Upper lobe of left lung (tissue), 6 donors: ENCODE measurements around the gene SLC1A7. TPM values are rescaled to one million over a fixed set of nuclear protein-coding genes. Genes with fewer than 3 reads are reported as not detected.

Source experiments
- ATAC-seq, 2 donors: fragments of 200-7000 bp; cut with Tn5 transposase; one replicate each; pipeline ENCODE4 v1.9.1; 2022; ENCODE audit warnings: mild to moderate bottlenecking in 2 of 2, moderate library complexity in 2 of 2; ENCODE audit not compliant: low FRiP score in 2 of 2
- DNase-seq, 2 donors: peaks; one replicate each; pipeline ENCODE4 v3.0.0-alpha.2; 2019 to 2020
- H3K27ac ChIP-seq, 4 donors: fragments of 200-600 bp; sonication (generic); one replicate each; pipeline ENCODE4 v1.5.1; 2016 to 2019
- H3K27me3 ChIP-seq, 4 donors: fragments of 200-600 bp; sonication (generic); one replicate each; pipeline ENCODE4 v1.5.1; 2017 to 2019
- H3K36me3 ChIP-seq, 4 donors: fragments of 200-600 bp; sonication (generic); one replicate each; pipeline ENCODE4 v1.5.1; 2016 to 2019
- H3K4me1 ChIP-seq, 4 donors: fragments of 200-600 bp; sonication (generic); one replicate each; pipeline ENCODE4 v1.5.1; 2018 to 2019
- H3K4me3 ChIP-seq, 4 donors: fragments of 200-600 bp; sonication (generic); one replicate each; pipeline ENCODE4 v1.5.1; 2017 to 2019; ENCODE audit warnings: mild to moderate bottlenecking in 2 of 4, moderate library complexity in 1 of 4
- H3K9me3 ChIP-seq, 4 donors: fragments of 200-600 bp; sonication (generic); one replicate each; pipeline ENCODE4 v1.5.1; 2018 to 2019
- EP300 ChIP-seq, 4 donors: sonication (generic); formaldehyde crosslinking; IDR thresholded peaks; one replicate each; pipeline ENCODE4 v1.5.1; 2017; ENCODE audit warnings: antibody characterized with exemption in 4 of 4, control low read depth in 2 of 4
- POLR2A ChIP-seq, 4 donors: fragments of 450-650 bp; IDR thresholded peaks; one replicate each; pipeline ENCODE4 v1.5.1; 2016 to 2017; ENCODE audit warnings: antibody characterized with exemption in 4 of 4, mild to moderate bottlenecking in 2 of 4
- POLR2AphosphoS5 ChIP-seq, 2 donors: sonication (generic); formaldehyde crosslinking; IDR thresholded peaks; one replicate each; pipeline ENCODE4 v1.5.1; 2017; ENCODE audit warnings: antibody characterized with exemption in 2 of 2
- WGBS, 2 donors: methylation state at CpG; one replicate each; pipeline ENCODE4 v1.1.5; 2017 to 2018; 5-methylcytosine and 5-hydroxymethylcytosine counted together
- total RNA-seq, 6 donors: library from RNA; depleted of rRNA in 4 of 6; stranded (reverse); fragments of >200 nt in 4 of 6; gene quantifications; one replicate each; pipeline versions ENCODE4 v1.1.0 to v1.2.1, GENCODE V29; 2016 to 2021
- TF ChIP-seq, protein P1 (sequence below), 6 experiments: fragments of 450-650 bp in 4 of 6; fragments of 200-600 bp in 2 of 6; sonication (generic) in 2 of 6; IDR thresholded peaks; one replicate each; pipeline ENCODE4 v1.5.1; 2016 to 2019; ENCODE audit warnings: antibody characterized with exemption in 6 of 6
- donor health status: DM: no; HTN: no; CAD: no; lungs with moderate emphysema.
- donor health status: DM: no; HTN: yes; CAD: no; lungs with severe emphysema.

Gene SLC1A7
- total RNA-seq, 6 donors from 2014 or later, result 0.37 to 1.3 (median 0.77) TPM; not detected in 2

DNA sequence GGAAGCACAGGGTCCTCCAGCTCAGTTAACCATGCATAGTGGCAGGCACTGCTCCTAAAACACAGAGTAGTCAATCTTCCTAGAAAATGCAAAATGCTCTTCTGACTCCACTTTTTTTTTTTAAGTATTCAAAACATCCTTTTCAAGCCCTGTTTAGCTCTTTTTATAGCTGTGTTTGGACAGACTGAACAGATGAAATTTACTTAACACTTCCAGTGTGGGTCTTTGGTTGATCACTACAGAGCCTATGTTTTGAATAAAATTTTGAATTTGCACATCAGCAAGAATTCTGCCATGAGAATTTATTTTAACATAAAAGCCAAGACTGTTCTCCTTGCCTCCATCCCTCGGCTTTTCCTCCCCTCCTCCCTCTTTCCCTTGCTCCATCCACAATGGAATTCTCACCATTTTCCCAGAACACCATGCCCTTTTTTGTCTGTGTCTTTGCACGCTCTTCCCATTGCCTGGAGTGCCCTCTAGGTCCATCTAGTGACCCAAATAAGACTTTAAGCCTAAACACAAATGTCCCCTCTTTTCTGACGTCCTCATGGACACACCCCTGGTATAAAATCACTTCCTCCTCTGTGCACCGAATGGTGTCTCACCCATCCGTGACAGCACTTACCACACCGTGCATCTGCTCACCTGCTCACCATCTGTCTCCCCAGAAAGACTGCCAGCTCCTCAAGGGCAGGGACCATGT, 30.1 kb upstream of the SLC1A7 start:
- H3K4me1 ChIP-seq, result peaks cover 7 to 30% (median 13%) of the 10 kb centered on the region in 4 donors
- 36 to 38% methylated on average over 6 of the region's 6 CpGs for WGBS, 2 donors
- H3K27me3 ChIP-seq, result no peaks in the 10 kb centered on the region
- no peak overlapping the region for H3K4me3 ChIP-seq
- DNase-seq (no peak), ATAC-seq (peak in 1 of 2 donors; percentile 41)
- H3K9me3 ChIP-seq, result no peaks in the 10 kb centered on the region
- H3K27ac ChIP-seq, result no peak overlapping the region
- no peaks in the 10 kb centered on the region for H3K36me3 ChIP-seq
- TF ChIP-seq POLR2AphosphoS5 (IDR thresholded peaks at IDR 0.05), result no peak
- TF ChIP-seq, protein P1, sequence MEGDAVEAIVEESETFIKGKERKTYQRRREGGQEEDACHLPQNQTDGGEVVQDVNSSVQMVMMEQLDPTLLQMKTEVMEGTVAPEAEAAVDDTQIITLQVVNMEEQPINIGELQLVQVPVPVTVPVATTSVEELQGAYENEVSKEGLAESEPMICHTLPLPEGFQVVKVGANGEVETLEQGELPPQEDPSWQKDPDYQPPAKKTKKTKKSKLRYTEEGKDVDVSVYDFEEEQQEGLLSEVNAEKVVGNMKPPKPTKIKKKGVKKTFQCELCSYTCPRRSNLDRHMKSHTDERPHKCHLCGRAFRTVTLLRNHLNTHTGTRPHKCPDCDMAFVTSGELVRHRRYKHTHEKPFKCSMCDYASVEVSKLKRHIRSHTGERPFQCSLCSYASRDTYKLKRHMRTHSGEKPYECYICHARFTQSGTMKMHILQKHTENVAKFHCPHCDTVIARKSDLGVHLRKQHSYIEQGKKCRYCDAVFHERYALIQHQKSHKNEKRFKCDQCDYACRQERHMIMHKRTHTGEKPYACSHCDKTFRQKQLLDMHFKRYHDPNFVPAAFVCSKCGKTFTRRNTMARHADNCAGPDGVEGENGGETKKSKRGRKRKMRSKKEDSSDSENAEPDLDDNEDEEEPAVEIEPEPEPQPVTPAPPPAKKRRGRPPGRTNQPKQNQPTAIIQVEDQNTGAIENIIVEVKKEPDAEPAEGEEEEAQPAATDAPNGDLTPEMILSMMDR (IDR thresholded peaks at IDR 0.05), result peak in 1 of 6 experiments; percentile 9

DNA sequence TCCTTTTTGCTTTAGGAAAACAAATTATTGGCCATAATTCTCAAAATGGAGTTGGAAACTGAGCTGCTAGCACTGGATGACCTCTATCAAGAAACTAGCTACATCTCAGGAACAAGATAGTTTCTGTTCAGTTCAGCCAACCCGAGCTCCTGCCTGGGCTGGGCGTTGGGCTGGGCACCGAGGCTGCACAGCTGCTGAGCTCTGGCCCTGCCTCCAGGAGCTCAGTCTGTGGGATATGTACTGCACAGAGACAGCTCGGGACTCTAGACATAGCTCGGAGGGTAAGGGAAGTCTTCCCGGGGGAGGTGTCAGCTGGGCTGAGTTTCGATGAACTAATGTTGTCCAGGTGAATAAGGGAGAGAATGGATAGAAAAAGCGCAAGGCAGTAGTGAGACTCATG, 24.5 kb upstream of the SLC1A7 start:
- H3K4me3 ChIP-seq, result no peak overlapping the region
- H3K36me3 ChIP-seq, result no peaks in the 10 kb centered on the region
- WGBS, 2 donors, result 87 to 88% methylated on average over 5 to 8 of the region's 8 CpGs
- peak in 1 of 2 donors; percentile 28 for ATAC-seq
- no peaks in the 10 kb centered on the region for H3K9me3 ChIP-seq
- TF ChIP-seq POLR2AphosphoS5 (IDR thresholded peaks at IDR 0.05) (no peak), POLR2A (IDR thresholded peaks at IDR 0.05) (no peak), EP300 (IDR thresholded peaks at IDR 0.05) (no peak)
- TF ChIP-seq, protein P1 (IDR thresholded peaks at IDR 0.05), result no peak
- no peak overlapping the region for H3K27ac ChIP-seq
- no peaks in the 10 kb centered on the region for H3K27me3 ChIP-seq
- no peaks in the 10 kb centered on the region for H3K4me1 ChIP-seq
- peak in 1 of 2 donors; percentile 55 for DNase-seq

DNA sequence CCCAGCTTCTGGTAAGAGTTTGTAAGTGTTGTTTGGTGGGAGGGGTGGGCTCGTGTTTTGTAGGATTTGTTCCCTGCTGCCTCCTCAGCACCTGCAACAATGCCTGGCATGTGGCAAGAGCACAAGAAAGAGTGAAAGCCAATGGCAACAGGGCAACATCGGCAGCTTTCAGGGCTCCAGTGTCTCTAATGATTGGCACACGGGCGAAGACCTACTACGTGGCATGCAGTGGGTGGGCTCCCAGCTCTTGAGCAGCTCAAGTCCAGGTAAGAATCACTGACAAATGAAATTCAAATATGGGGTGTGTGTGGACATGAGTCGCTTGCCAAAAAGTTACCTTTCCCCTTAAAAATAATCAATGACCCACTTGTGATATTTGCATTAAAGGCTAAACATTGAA, 23.9 kb upstream of the SLC1A7 start:
- Histone ChIP-seq H3K27ac (no peak overlapping the region), H3K4me1 (no peaks in the 10 kb centered on the region), H3K36me3 (no peaks in the 10 kb centered on the region), H3K27me3 (no peaks in the 10 kb centered on the region), H3K4me3 (no peak overlapping the region), H3K9me3 (no peaks in the 10 kb centered on the region)
- TF ChIP-seq EP300 (IDR thresholded peaks at IDR 0.05) (no peak), POLR2AphosphoS5 (IDR thresholded peaks at IDR 0.05) (no peak)
- TF ChIP-seq, protein P1 (IDR thresholded peaks at IDR 0.05), result no peak
- 81% methylated on average over 6 of the region's 6 CpGs for WGBS, 2 donors
- ATAC-seq (no peak), DNase-seq (no peak)

DNA sequence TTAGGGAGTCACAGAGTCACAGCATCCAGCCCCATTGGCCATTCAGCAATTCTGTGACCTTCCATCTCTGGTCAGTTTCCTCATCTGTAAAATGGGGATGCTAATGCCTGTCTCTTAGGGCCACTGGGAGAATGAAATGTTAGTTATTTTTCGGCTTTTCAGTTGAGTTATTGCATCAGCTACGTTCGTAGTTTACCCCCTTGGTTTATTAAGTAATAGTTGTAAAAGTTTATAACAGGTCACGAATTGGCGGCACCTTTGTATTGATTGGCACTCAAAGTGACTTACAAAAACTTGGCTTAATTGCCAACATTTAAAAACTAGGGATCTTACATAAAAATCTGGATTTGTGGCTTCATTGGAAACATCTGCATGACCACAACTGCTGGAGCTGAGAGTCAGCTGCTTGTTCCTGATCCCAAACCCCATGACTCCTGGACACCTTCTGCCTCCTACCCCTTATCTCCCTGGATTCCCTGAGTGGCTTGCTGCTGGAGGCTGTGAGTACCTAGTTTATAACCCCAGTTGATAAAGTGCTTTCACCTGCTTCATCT, 23.0 kb upstream of the SLC1A7 start:
- H3K27ac ChIP-seq, result no peak overlapping the region
- 82 to 86% methylated on average over 5 of the region's 5 CpGs for WGBS, 2 donors
- DNase-seq (no peak), ATAC-seq (no peak)
- H3K4me3 ChIP-seq, result no peak overlapping the region
- H3K4me1 ChIP-seq, result no peaks in the 10 kb centered on the region
- no peaks in the 10 kb centered on the region for H3K36me3 ChIP-seq
- H3K27me3 ChIP-seq, result no peaks in the 10 kb centered on the region
- TF ChIP-seq, protein P1 (IDR thresholded peaks at IDR 0.05), result no peak
- H3K9me3 ChIP-seq, result no peaks in the 10 kb centered on the region

DNA sequence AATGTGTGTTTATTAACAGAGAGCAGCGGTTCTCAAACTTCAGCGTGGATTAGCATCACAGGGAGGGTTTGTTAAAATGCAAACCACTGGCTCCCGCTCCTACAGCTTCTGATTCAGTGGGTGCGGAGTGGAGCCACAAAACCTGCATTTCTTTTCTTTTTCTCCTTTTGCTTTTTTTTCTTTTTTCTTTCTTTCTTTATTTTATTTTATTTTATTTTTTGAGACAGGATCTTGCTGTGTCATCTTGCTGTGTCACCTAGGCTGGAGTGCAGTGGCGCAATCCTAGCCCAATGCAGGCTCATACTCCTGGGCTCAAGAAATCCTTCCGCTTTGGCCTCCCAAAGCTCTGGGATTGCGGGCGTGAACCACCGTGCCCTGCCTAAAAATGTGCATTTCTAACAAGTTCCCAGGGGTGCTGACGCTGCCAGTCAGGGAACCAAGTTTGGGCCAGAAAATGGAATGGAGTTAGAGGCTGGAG, 20.9 kb upstream of the SLC1A7 start:
- Histone ChIP-seq H3K9me3 (no peaks in the 10 kb centered on the region), H3K4me1 (no peaks in the 10 kb centered on the region), H3K36me3 (no peaks in the 10 kb centered on the region), H3K4me3 (no peak overlapping the region), H3K27me3 (no peaks in the 10 kb centered on the region), H3K27ac (no peak overlapping the region)
- TF ChIP-seq, protein P1 (IDR thresholded peaks at IDR 0.05), result no peak
- TF ChIP-seq EP300 (IDR thresholded peaks at IDR 0.05), result no peak
- no peak for TF ChIP-seq POLR2AphosphoS5 (IDR thresholded peaks at IDR 0.05)
- no peak for TF ChIP-seq POLR2A (IDR thresholded peaks at IDR 0.05)
- 74 to 77% methylated on average over 10 of the region's 10 CpGs for WGBS, 2 donors
- ATAC-seq, result no peak
- no peak for DNase-seq
